ENCODE data around the gene HPN.
A peak's percentile ranks its signal among the peaks of the same experiment; 100 is the strongest.

The HPN gene

GRCh38 chr19:35090506-35091214, 49.1 kb downstream of the HPN start:
- Histone ChIP-seq H3K4me1 (ENCODE audit: insufficient read depth, low read length) (no peaks in the 10 kb centered on the region), H3K9me3 (ENCODE audit: insufficient read depth, low read length, severe bottlenecking) (no peaks in the 10 kb centered on the region), H3K36me3 (ENCODE audit: insufficient read depth, low read length) (no peaks in the 10 kb centered on the region), H2AFZ (ENCODE audit: low read depth, low read length) (no peak overlapping the region), H3K4me2 (ENCODE audit: insufficient read depth, low read length) (no peak overlapping the region), H3K9ac (ENCODE audit: low read depth, low read length) (no peak overlapping the region), H3K79me2 (ENCODE audit: insufficient read depth, low read length) (no peaks in the 10 kb centered on the region), H3K27ac (ENCODE audit: low read length) (no peak overlapping the region), H4K20me1 (ENCODE audit: insufficient read depth, low read length) (no peaks in the 10 kb centered on the region), H3K4me3 (ENCODE audit: low read depth in 1 of 2, low read length in 2 of 2) (no peak overlapping the region), H3K27me3 (ENCODE audit: insufficient read depth, low read length, poor library complexity) (no peaks in the 10 kb centered on the region)
- TF ChIP-seq CTCF (IDR thresholded peaks at IDR 0.05; ENCODE audit: borderline replicate concordance, extremely low read depth, low read length, poor library complexity, severe bottlenecking) = peak; percentile 57
- TF ChIP-seq EZH2 (IDR thresholded peaks at IDR 0.05; ENCODE audit: borderline replicate concordance, low read depth, low read length, severe bottlenecking) = no peak
- DNase-seq (peak; percentile 38), ATAC-seq (ENCODE audit: insufficient read depth, low read depth) (peak; percentile 69; the same call in 2 of the 3 replicates)

GRCh38 chr19:35093430-35093829, 51.9 kb downstream of the HPN start:
- no peaks in the 10 kb centered on the region for H3K36me3 ChIP-seq (ENCODE audit: insufficient read depth, low read length)
- H3K9me3 ChIP-seq (ENCODE audit: insufficient read depth, low read length, severe bottlenecking) = no peaks in the 10 kb centered on the region
- no peaks in the 10 kb centered on the region for H3K79me2 ChIP-seq (ENCODE audit: insufficient read depth, low read length)
- no peaks in the 10 kb centered on the region for H4K20me1 ChIP-seq (ENCODE audit: insufficient read depth, low read length)
- no peak overlapping the region for H3K4me3 ChIP-seq (ENCODE audit: low read depth in 1 of 2, low read length in 2 of 2)
- no peaks in the 10 kb centered on the region for H3K4me1 ChIP-seq (ENCODE audit: insufficient read depth, low read length)
- no peak overlapping the region for H2AFZ ChIP-seq (ENCODE audit: low read depth, low read length)
- no peak overlapping the region for H3K4me2 ChIP-seq (ENCODE audit: insufficient read depth, low read length)
- TF ChIP-seq CTCF (IDR thresholded peaks at IDR 0.05; ENCODE audit: borderline replicate concordance, extremely low read depth, low read length, poor library complexity, severe bottlenecking) (no peak), EZH2 (IDR thresholded peaks at IDR 0.05; ENCODE audit: borderline replicate concordance, low read depth, low read length, severe bottlenecking) (no peak)
- no peak for ATAC-seq (ENCODE audit: insufficient read depth, low read depth)
- no peak overlapping the region for H3K27ac ChIP-seq (ENCODE audit: low read length)
- no peaks in the 10 kb centered on the region for H3K27me3 ChIP-seq (ENCODE audit: insufficient read depth, low read length, poor library complexity)
- no peak overlapping the region for H3K9ac ChIP-seq (ENCODE audit: low read depth, low read length)
- DNase-seq = no peak

- Histone ChIP-seq H3K9ac (ENCODE audit: low read depth, low read length) (no peak overlapping the region), H3K9me3 (ENCODE audit: insufficient read depth, low read length, severe bottlenecking) (no peaks in the 10 kb centered on the region), H3K27me3 (ENCODE audit: insufficient read depth, low read length, poor library complexity) (no peaks in the 10 kb centered on the region), H4K20me1 (ENCODE audit: insufficient read depth, low read length) (no peaks in the 10 kb centered on the region), H3K27ac (ENCODE audit: low read length) (no peak overlapping the region), H3K79me2 (ENCODE audit: insufficient read depth, low read length) (no peaks in the 10 kb centered on the region), H3K4me3 (ENCODE audit: low read depth in 1 of 2, low read length in 2 of 2) (no peak overlapping the region), H3K36me3 (ENCODE audit: insufficient read depth, low read length) (no peaks in the 10 kb centered on the region), H3K4me2 (ENCODE audit: insufficient read depth, low read length) (no peak overlapping the region), H2AFZ (ENCODE audit: low read depth, low read length) (no peak overlapping the region), H3K4me1 (ENCODE audit: insufficient read depth, low read length) (no peaks in the 10 kb centered on the region)
- ATAC-seq (ENCODE audit: insufficient read depth, low read depth) (no peak), DNase-seq (no peak)
- TF ChIP-seq EZH2 (IDR thresholded peaks at IDR 0.05; ENCODE audit: borderline replicate concordance, low read depth, low read length, severe bottlenecking) = no peak
- no peak for TF ChIP-seq CTCF (IDR thresholded peaks at IDR 0.05; ENCODE audit: borderline replicate concordance, extremely low read depth, low read length, poor library complexity, severe bottlenecking)
Observed at GRCh38 chr19:35093941-35094647, 52.6 kb downstream of the HPN start.

All from DND-41 (cell line).